ENCODE results near the gene TEX261. TPM values are rescaled to one million over a fixed set of nuclear protein-coding genes. Genes with fewer than 3 reads are reported as not detected.

Gene TEX261
- total and polyA plus RNA-seq, 2 experiments from 2014 or later = 5.7 to 17.5 TPM

DNA sequence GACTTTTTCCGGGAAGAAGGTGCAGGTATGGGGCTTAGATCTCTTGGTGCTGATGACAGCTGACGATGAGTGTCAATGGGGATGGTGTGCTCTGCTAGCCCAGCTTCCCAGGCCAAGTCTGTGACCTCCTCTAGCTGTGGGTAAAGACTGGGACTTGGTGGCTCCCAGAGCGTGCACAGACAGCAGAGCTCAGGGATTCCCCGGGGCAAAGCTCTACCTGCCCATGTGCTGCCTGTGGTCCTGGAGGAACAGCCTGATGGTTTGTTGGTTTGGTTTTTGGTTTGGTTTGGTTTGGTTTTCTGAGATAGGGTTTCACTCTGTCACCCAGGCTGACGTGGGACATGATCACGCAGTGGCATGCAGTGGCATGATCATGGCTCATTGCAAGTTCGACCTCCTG lies 39.8 kb downstream of the TEX261 start (continued):
- no peak for TF ChIP-seq ZNF462 (CRISPR knock-in tag; IDR thresholded peaks at IDR 0.05)
- TF ChIP-seq ZNF114 (CRISPR knock-in tag; IDR thresholded peaks at IDR 0.05) = no peak

DNA sequence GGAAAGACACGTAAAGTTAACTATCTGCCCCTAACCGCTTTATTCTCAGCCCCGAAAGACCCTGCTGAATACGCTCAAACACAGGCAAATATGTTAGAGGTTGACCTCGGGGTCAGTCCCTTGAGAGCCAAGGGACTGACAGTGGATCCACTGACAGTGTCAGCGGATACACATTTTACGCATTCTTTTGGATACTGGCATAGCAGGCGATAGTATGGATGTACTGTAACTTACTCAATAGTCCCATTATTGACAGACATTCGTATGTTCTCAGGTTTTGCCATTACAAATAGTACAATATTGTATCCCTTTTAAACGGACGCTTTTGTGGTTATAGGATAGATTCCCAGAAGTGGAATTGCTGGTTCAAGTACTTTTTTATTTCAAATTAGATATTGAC lies 45.6 kb downstream of the TEX261 start:
- Histone ChIP-seq H3K79me2 (replicated peaks; ENCODE audit: insufficient read depth) (no peaks in the 10 kb centered on the region), H3K4me2 (peak overlapping the region; percentile 86; the same call in 1 of the 2 replicates), H2AFZ (no peak overlapping the region; the same call in 1 of the 2 replicates), H3K27me3 (ENCODE audit: insufficient read depth) (peaks cover 57% of the 10 kb centered on the region), H3K9me2 (ENCODE audit: insufficient read depth) (no peaks in the 10 kb centered on the region), H3K4me3 (peak overlapping the region; percentile 51), H3K4me1 (ENCODE audit: insufficient read depth) (peaks cover 11% of the 10 kb centered on the region), H3K27ac (ENCODE audit: low read depth) (no peak overlapping the region), H4K20me1 (replicated peaks; ENCODE audit: insufficient read depth) (no peaks in the 10 kb centered on the region), H3F3A (replicated peaks; ENCODE audit: low read depth) (no peaks in the 10 kb centered on the region), H3K36me3 (ENCODE audit: insufficient read depth) (no peaks in the 10 kb centered on the region)
- Mint-ChIP-seq H3K27me3 (ENCODE audit: insufficient read depth, low read depth, poor library complexity) (peaks cover 31% of the 10 kb centered on the region), H3K4me1 (peaks cover 12% of the 10 kb centered on the region), H3K9me3 (no peaks in the 10 kb centered on the region), H3K4me3 (no peak overlapping the region), H3K36me3 (ENCODE audit: low read depth) (no peaks in the 10 kb centered on the region), H3K27ac (no peak overlapping the region)
- ATAC-seq (no peak), DNase-seq (ENCODE audit: low spot score) (no peak)
- TF ChIP-seq ZNF331 (CRISPR knock-in tag; IDR thresholded peaks at IDR 0.05; ENCODE audit: low read depth) = no peak
- TF ChIP-seq REST (IDR thresholded peaks at IDR 0.05; ENCODE audit: unreplicated experiment) = no peak

Data from GM23338 (cell line).